Stimulated activated CD4-positive, alpha-beta T cell treated with anti-CD3 and anti-CD28 coated beads, Interleukin-4, amount 100 ng/mL, for 48 hours (primary cell): Measurements from ENCODE around the gene ZNF185.

Experiments used
- DNase-seq, 2 donors: peaks; one replicate each; pipeline ENCODE4 v3.0.0-alpha.2; 2020; ENCODE audit warnings: low read depth in 2 of 2

ZNF185 gene

DNA sequence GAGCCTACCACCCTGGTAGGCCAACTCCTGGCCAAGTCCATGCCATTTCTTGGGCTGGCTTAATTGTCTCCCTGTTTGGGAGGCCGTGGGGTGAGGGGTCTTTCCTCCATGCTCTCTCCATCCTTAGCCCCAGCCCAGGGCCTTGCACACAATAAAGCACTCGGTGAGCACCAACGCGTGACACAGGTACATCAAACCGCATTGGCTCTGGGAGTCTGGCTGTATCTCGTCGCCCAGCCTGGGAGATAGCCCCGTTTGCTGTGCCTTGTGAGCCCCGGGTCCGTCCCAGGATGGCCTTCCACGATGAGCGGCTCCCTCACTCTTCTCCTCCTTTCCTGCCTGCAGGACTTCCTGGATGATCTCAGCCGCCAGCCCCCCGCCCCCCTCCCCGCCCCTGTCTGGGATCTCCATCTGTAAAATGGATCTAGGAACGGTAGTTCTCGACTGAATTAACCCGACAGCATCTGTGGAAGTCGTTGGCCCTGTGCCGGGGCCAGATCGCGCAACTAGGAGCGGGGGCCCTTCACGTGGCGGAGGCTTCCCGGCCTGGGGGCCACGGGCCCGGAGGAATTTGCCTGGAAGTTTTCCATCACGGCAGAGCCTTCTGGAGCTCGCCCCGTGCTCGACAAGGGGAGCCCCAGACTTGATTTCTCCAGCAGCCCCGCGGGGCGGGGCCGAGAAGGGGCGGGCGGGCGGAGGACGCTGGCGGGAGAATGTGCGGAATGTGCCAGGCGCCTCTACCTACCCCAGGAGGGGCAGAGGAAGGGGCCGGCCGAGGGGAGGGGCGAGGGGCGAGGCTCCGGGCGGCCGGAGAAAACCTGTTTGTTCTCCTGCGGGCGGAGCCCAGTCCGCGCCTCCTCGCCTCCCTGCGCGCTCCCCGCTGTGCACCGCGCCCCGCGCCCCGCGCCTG is at the start of gene ZNF185:
Gene ZNF185 (plus strand): TSS at position 846 of the 910 bp plus-strand sequence. CDS start 16,423 bp downstream, outside the sequence.
- DNase-seq = no peak

DNA sequence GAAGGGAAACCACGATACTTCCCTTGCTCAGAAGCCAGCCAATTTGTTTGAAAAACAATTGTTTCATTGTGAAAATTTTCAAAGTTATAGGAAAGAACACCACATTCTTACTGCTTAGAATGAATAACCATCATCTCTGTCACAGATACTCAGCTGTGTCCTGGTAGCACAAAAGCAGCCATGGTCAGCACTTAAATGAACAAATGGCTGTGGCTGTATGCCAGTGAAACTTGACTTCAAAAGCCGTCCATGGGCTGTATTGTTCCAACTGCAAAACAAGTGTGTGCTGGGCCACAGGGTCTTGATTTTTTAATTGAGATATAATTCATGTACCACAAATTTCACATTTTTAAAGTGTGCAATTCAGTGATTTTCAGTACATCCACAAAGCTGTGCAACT is 47.4 kb upstream of the ZNF185 start:
- no peak for DNase-seq

DNA sequence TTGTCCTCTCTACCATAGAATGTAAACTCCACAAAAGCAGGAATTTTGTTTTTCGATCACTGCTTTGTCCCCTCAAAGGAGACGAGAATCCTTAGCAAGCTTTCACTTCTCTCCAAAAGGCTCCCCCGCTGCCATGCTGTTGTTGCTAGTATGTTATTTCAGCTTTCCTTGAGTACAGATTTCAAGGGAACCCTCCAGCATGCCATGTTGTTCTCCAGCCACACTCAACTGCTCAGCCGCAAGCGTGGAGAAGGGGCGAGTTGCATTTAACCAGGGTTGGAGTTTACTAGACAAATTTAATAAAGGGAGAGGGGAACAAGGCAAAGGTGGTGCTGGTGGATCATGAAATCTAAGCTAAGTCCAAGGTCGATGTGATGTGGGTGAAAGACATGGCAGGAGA is 43.9 kb upstream of the ZNF185 start:
- DNase-seq = no peak

DNA sequence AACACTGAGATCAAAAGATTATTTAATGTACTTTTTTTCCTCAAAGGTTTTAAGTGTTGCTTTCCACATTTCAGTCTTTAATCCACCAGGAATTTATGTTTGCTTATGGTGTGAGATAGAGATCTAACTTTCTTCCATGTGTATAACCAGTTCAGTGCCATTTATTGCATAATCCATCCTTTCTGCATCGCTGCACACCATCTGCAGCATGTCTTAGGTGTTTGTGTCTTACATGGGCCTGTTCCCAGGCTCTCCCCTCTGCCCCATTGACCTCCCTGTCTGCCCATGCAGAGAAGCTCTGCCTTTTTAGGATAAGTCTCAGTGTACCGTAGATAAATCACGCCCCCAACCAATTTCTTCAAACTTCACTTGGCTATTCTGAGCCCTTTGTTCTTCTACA is 36.8 kb upstream of the ZNF185 start:
- DNase-seq = no peak

DNA sequence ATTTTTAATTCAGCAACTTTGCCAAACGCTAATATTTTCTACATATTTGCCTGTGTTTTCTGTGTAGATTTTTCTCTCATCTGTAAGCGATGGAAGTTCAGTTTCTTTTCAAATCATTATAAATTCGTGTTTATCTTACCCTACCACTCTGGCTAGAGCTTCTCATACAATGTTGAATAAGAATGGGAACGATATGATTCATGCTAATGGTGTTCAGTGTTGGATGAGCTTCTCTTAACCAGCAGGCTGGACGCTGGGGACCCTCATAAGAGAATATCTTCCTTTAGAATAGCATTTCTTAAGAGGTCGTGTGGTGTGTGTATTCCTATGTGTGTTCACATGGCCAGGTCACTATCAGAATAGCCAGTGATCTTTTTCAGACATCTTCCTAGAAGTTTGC is 36.0 kb upstream of the ZNF185 start:
- DNase-seq = no peak

DNA sequence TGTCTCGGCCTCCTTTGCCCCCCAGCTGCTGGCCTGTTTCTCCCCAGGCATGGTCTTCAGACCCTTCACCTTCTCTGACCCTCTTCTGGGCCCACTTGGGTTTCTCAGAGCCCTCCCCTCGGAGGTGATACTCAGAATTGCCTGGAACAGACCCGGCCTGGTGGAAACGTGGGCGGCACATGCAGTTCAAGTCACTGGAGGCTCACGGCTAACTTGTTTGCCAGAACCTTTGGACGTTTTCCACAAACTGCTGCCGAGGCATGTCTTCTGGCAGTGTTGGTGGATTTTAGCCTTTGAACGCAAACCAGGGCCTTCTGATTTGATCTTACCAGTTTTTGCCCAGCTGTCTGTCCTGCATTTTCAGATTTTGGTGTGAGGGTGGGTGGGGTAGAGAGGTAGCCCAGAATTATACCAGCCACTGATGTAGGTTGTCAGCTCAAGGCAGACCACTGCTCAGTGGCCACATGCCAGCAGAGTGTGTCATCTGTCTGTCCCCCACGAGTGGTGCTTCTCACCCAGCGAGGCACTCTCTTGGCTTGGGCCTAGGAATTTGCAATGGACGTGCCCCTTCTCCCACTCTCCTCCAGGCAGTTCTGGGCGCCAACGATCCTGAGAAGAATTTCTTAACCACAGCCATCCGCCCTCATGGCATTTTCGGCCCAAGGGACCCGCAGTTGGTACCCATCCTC is 32.5 kb upstream of the ZNF185 start:
- DNase-seq = no peak

DNA sequence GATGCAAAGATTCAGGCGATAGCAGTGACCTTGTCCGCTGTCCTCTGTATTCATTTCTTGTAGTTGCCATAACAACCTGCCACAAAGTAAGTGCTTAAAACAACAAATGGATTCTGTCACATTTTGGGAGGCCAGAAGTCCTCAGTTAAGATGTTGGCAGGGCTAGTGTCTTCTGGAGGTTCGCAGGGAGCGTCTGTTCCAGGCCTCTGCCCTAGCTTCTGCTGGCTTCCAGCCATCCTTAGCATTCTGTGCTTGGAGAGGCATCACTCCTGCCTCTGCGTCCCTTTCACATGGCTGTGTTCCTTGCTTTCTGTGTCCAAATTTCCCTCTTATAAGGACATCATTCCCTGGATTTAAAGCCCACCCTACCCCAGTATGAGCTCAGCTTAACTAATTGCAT is 31.5 kb upstream of the ZNF185 start:
- no peak for DNase-seq

DNA sequence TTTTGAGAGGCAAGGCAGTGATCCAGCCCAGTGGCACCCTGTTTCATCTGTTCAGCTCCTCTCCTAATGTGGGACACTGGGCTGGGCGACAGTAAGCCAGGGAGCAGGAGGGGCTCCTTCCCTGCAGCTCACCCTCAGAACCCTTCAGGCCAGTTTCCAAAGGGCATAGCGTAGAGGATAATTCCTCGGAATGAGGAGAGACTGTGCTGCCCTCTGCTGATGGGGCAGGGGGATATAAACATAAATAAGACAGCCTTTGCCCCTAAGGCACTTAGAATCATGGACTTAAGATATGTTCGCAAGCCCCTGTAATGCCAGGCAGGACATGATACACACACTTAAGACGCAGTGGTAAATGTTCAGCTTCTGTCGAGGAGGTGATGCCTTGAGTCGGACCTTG is 27.9 kb upstream of the ZNF185 start:
- DNase-seq = no peak

DNA sequence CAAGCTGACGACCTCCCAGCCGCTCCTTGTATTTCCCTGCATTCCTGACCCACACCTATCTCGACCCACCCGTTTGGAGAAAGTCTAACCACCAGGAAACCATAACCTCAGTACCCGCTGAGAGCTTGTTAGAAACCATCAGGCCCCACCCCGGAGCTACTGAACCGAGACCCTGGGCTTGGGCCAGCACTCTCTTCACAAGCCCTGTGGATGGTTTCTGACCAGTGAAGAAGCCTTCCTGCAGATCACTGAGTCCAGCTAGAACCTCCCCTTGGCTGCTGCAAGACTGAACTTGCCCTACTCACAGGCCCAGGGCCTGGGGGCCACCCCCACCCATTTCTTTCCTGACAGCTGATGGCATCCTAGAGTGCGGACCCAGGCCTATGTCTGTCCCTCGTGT is 26.6 kb upstream of the ZNF185 start:
- DNase-seq = no peak

DNA sequence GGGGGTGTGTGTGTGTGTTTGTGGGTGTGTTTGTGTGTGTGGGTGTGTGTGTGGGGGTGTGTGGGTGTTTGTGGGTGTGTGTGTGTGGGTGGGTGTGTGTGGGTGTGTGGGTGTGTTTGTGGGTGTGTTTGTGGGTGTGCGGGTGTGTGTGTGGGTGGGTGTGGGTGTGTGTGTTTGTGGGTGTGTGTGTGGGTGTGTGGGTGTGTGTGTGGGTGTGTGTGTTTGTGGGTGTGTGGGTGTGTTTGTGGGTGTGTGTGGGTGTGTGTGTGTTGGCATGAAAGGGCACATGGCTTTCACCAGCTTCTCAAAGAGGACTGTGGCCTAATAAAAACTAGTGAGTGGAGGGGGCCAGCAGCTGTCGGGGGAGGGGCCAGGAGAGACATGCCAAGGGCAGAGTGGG is 25.3 kb upstream of the ZNF185 start:
- no peak for DNase-seq

DNA sequence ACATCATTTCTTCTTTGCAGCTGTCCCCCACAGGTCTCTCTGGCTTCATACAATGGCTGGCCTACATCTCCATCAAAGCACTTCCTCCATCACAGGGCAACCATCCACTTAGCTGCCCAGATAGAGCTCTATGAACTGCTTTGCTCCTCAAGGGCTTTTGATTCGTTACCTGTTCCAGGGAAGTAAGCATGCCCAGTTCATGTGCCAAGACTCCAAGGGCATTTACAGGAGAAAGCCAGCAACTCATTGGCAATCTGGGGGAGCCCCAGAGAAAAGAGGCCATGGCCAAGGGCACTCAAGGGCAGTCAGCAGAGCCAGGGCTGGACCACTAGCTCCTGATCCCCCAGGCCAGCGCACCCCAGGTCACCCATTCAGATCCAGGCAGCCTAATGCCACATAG is 24.5 kb upstream of the ZNF185 start:
- no peak for DNase-seq

DNA sequence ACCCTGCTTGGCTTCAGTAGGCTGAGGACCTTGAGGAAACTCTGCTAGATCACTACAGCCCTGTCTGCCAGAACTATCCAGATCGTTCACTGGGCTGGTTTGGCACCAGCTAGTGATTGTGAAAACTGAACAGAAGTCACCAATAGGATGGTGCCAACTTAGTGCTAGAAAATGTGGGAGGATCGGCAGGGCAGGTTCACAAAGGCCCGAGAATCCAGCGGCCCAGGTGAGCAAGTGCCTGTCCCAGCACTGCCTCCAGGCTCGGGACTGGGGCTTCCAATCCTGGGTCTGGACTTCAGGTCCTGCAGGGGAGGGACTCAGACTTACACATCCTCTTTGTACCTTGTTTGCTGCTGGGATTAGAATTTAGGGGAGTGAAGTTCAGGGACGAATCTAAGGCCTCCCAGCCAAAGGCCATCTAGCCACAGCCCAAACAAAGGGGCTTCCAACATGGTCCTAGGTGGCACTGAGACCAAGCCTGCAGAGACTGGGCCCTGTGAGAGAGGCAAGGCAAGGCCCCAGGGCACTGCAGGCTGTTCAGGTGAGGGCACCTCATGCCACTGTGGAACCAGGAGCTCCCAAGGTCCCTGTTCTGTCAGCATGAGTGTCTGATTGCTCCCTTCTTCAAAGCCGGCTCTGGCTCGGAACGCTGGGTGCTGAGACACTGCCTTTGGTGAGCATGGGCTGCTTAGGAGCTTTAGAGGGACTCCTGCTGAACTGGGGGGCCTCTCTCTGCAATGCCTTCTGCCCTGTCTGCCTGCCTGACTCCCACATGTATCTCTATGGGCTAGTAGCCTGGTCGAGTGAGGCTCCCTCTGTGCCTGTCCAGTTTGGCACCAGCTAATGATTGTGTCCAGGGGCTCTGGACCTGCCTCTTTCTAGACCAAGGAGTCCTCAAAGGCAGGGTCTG is 20.7 kb upstream of the ZNF185 start:
- no peak for DNase-seq

DNA sequence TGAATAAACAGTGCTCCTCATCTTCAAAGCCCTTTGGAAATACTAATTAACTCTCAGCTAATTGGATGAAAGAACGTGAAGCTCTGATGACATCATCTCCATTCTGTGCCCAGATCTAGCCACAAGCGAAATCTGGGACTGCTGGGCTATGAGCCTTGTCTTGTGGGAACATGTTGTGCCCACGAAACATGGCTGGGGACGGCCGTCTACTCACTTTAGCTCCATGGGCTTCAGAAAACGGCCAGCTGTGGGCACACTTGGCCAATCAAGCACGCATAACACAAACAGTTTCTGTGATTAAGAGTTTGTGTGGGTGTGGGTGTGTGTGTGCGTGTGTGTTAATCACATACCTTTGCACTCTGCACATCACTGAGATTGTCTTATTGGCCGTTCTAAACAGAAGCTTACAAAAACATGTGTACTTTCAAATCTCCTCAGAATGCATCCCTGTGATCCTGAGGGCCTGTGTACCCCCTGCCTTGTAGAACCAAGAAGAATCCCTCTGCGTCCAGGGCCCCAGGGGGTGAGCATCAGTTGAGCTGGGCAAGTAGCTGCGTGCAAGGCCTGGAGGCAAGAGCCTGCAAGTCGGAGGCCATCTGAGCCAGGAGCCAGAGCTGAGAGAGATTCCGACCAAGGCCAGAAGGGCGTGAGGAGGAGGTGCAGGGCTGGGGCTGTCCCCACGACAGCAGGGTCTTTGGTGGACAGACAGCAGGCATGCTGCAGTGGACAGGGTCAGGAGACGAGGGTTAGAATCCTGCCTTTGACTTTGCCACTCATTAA is 18.7 kb upstream of the ZNF185 start:
- no peak for DNase-seq

DNA sequence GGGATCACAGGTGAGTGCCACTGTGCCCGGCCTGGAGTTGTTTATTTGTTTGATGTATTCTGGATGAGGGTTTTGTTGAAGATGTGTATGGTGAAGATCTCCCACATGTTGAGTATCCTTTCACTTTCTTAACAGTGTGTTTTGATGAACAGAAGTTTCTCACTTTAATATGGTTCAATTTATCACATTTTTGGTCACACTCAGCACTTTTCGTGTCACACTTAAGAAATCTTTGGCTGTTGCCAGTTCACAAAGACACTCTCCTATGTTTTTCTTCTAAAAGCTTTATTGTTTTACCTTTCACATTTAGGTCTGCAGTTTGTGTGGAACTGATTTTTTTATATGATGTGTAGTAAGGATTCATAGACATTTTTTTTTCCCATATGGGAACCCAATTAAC is 16.6 kb upstream of the ZNF185 start:
- DNase-seq = no peak

DNA sequence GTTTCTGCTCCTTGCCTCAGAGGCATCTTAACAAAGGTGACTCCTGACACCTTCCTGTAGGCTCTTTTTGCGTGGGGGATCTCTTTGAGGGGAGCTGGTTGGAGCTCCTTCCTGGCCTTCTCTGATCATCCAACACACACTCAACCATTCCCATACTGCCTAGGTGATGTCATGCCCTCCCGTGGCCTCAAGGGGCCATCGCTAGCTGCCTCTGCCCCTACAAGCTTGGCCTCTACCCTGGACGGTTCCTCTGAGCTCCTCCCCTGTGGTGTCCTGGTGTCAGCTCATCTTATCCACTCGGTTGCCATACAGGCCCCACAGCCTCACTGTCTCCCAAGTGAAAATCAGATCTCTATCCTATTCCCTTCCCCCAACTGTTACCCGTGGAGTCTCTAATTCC is 13.7 kb upstream of the ZNF185 start:
- DNase-seq = no peak

DNA sequence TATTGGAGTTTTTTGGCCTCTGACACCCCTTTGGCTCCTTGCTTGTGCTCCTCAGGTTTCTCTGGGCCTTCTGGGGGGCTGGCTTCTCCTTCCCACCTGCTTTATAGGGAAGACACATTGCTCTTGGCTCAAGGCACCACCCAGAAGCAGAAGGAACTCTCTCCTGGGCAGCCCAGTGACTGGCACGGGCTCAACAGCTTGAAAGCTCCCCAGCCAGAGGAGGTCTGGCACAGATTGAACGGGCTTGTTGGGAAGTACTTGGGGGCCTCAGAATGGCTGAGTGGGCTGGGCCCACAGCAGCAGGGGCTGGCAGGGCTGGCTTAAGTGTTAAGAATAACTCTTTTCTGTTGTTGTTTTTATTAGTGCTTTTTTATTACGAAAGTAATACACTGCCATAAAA is 11.2 kb upstream of the ZNF185 start:
- no peak for DNase-seq

DNA sequence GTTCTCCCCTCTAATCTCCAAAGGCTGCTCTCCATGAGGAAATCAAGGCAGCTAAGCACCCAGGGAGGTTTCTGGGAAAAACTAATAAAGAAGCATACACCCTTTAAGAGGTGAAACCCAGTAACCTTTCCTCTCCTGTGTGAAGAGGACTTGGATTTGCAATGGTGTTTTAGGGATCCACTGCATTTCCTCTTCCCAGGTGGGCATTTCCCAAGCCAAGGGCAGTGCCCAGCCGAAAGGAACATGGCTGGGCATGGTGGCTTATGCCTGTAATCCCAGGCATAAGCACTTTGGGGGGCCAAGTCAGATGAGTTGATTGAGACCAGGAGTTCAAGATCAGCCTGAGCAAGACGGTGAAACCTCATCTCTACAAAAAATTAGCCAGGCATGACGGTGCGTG is 5.4 kb upstream of the ZNF185 start:
- no peak for DNase-seq

DNA sequence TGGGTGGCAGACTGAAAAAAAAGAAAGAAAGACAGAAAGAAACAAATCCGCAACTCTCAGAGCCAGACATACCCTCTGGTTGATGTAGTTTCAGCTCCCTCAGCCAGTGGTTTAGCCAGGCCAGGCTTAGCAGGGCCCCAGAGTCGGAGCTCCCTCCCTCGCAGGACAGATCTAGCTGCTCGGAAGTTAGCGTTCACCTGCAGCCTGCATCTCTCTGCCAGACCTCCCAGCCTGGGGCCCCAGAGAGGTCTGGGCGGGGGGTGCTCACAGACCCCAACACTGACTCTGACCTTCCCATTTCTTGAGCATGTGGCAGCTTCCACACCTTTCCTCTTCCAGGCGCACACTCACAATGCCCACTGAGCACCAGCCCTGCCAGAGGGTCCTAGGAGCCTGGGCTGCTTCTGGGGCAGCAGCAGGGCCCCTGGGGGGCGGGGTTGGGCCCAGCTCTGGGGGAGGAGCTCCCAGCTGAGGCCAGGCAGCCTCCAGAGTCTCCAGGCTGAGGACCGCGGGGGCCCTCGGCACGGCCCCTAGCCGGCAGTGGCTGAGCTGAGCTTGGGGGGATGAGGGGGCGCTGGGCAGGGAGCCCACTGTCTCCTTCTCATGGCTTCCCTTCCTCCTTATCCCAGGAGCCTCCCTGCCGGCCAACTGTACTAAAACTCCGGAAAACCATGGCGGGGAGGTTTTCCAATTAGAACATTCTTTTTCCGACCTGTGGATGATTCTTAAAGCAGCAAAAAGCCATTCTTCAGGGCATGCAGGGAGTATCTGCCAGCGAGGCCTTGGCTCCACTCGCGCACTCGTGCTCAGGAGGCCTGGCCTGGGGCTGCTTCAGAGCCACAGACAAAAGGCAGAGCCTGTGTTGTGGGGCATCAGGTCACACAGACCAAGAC is 4.6 kb upstream of the ZNF185 start:
- DNase-seq = no peak

DNA sequence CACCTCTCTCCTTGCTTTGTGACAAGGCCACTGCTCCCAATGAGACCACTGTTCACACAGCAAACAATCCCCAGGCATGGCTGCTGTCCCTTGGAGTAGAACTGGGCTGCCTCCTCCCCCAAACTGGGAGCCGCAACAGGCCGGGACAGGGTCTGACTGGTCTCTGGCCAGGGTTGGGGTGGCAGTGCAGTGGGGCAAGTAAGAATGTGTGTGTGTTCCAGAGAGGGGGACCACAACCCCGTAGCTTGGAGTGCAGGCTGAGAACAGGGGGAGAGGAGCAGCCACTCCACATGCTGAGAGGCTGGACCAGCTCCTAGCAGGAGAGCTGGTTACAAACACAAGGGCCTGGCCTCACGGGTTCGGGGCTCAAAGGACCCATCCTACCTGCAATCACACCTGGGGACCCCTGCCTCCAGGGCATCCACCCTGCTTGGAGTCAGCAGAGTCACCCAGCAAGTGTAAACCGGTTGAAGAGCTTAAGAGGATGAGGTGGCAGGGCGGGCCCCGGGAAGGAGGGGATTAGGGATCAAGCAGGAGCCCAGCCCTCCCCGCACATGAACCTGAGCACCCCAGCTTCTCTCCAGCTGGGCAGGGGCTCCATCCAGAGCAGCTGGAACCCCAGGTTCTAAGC is 3.8 kb upstream of the ZNF185 start:
- DNase-seq = no peak

DNA sequence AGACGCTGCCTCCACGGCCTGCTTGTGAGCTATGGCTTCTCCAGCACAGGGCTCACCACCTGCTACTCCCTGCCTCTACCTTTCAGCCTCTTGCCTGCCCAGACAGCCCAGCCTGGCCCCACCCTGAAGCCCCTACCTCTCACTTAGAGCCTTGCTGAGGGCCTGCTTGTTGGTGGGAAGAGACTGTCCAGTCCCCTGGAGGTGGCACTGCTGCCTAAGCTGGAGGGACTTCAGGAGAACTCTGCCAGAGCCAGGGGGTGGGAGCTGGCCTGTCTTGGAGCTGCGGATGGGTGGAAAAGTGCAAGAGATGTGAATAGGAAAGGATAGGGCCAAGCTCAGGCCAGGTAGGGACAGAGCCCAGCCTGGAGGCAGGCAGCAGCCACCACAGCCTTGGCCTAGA is 2.7 kb upstream of the ZNF185 start:
- DNase-seq = no peak
